Activated CD4-positive, alpha-beta T cell treated with anti-CD3 and anti-CD28 coated beads, Interleukin-2, amount 10 ng/mL, durations not matched to agents 7 days and 5 days (primary cell): Measurements from ENCODE around the gene TSPEAR. TPM values are rescaled to one million over a fixed set of nuclear protein-coding genes. Genes with fewer than 3 reads are reported as not detected.
"Not testable (repeated sequence)": the region's sequence is repeated elsewhere in the genome, so short reads cannot be mapped to it uniquely, and the experiment has no call there.

Source experiments
- CTCF ChIA-PET: fragments of 350-600 bp; sonication (Branson Sonifier 250); formaldehyde crosslinking; loops from one replicate; lab custom pipeline; 2021; ENCODE audit warnings: antibody characterized with exemption; lab: Charles Lee
- POLR2A ChIA-PET: fragments of 350-600 bp; sonication (Branson Sonifier 250); formaldehyde crosslinking; loops from one replicate; lab custom pipeline; 2021; ENCODE audit warnings: antibody characterized with exemption; lab: Charles Lee
- DNase-seq: peaks from one replicate; pipeline ENCODE4 v3.0.0-alpha.2; 2020
- H3K27ac Mint-ChIP-seq: one replicate; pipeline ENCODE4 v1.8.0; 2021; ENCODE audit warnings: mild to moderate bottlenecking, moderate library complexity, mixed read lengths
- H3K27me3 Mint-ChIP-seq: one replicate; pipeline ENCODE4 v1.8.0; 2021; ENCODE audit warnings: mixed read lengths
- H3K36me3 Mint-ChIP-seq: one replicate; pipeline ENCODE4 v1.8.0; 2021; ENCODE audit warnings: low read depth, mixed read lengths
- H3K4me1 Mint-ChIP-seq: one replicate; pipeline ENCODE4 v1.8.0; 2021; ENCODE audit warnings: mixed read lengths
- H3K4me3 Mint-ChIP-seq: one replicate; pipeline ENCODE4 v1.8.0; 2021; ENCODE audit warnings: mild to moderate bottlenecking, moderate library complexity, mixed read lengths
- H3K9me3 Mint-ChIP-seq: one replicate; pipeline ENCODE4 v1.8.0; 2021; ENCODE audit warnings: mixed read lengths
- total RNA-seq, 2 experiments: library from RNA; stranded (reverse); gene quantifications; one replicate each; pipeline ENCODE4 v1.2.3, GENCODE V29; 2021

Gene TSPEAR
- total RNA-seq, 2 experiments from 2014 or later, result not detected

GRCh38 chr21:44568667-44569556 lies 142.5 kb downstream of the TSPEAR start:
- Mint-ChIP-seq H3K4me1 (peaks cover 14% of the 10 kb centered on the region), H3K27ac (peak overlapping the region; percentile 65), H3K4me3 (no peak overlapping the region), H3K27me3 (peaks cover 2% of the 10 kb centered on the region), H3K36me3 (no peaks in the 10 kb centered on the region), H3K9me3 (peaks cover 10% of the 10 kb centered on the region)
- ChIA-PET CTCF (no interaction called here), POLR2A (no interaction called here)
- no peak for DNase-seq

DNA sequence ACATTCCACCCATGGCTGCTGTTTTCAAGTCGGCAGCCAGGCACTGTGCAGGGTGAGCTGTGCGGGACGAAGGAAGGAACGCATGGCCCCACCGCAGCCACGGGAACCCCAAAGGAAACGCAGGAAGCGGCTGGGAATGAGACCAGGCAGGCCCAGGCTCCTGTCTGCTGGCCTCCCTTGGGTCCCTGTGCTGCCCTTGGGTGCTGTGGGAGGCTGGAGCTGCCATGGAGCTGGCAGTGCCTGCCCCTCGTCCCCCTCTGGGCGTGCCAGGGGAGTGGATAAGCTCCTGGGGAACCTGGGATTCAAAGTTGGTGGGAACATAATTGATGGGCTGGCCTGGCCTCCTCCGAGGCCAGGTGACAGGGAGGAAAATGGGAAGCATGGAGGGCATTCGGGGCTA lies 143.1 kb downstream of the TSPEAR start:
- peaks cover 2% of the 10 kb centered on the region for H3K27me3 Mint-ChIP-seq
- CTCF ChIA-PET, result no interaction called here
- peaks cover 2% of the 10 kb centered on the region for H3K36me3 Mint-ChIP-seq
- H3K27ac Mint-ChIP-seq, result no peak overlapping the region
- no peak overlapping the region for H3K4me3 Mint-ChIP-seq
- DNase-seq, result no peak
- POLR2A ChIA-PET, result no interaction called here
- peaks cover 12% of the 10 kb centered on the region for H3K9me3 Mint-ChIP-seq
- H3K4me1 Mint-ChIP-seq, result peaks cover 14% of the 10 kb centered on the region

GRCh38 chr21:44567481-44568171 lies 143.7 kb downstream of the TSPEAR start:
- no peak overlapping the region for H3K4me3 Mint-ChIP-seq
- ChIA-PET POLR2A (no interaction called here), CTCF (no interaction called here)
- DNase-seq, result no peak
- H3K36me3 Mint-ChIP-seq, result peaks cover 2% of the 10 kb centered on the region
- peaks cover 2% of the 10 kb centered on the region for H3K27me3 Mint-ChIP-seq
- H3K4me1 Mint-ChIP-seq, result peaks cover 14% of the 10 kb centered on the region
- H3K27ac Mint-ChIP-seq, result peak overlapping the region; percentile 70
- H3K9me3 Mint-ChIP-seq, result peaks cover 13% of the 10 kb centered on the region

DNA sequence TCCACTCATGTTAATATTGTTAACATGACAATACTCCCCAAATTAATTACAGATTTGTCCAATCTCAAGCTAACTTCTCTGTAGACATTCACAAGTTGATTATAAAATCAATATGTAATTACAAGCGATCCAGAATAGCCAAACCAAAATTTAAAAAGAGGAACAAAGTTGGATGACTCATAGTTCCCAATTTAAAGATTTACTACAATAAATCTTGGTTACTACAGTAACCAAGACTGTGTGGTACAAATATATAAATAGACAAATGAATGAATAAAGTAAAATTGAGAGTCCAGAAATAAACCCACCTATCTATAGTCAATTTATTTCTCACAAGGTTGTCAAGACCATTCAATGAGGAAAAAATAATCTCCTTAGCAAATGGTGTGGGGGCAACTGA lies 145.0 kb downstream of the TSPEAR start:
- DNase-seq, result no peak
- peaks cover 15% of the 10 kb centered on the region for H3K9me3 Mint-ChIP-seq
- H3K4me3 Mint-ChIP-seq, result no peak overlapping the region
- peaks cover 14% of the 10 kb centered on the region for H3K4me1 Mint-ChIP-seq
- peaks cover 2% of the 10 kb centered on the region for H3K36me3 Mint-ChIP-seq
- ChIA-PET CTCF (no interaction called here), POLR2A (no interaction called here)
- H3K27ac Mint-ChIP-seq, result no peak overlapping the region
- H3K27me3 Mint-ChIP-seq, result peaks cover 4% of the 10 kb centered on the region

- H3K4me3 Mint-ChIP-seq, result peak overlapping the region; percentile 28
- CTCF ChIA-PET, result no interaction called here
Measured at GRCh38 chr21:44564886-44565598, 146.3 kb downstream of the TSPEAR start.

DNA sequence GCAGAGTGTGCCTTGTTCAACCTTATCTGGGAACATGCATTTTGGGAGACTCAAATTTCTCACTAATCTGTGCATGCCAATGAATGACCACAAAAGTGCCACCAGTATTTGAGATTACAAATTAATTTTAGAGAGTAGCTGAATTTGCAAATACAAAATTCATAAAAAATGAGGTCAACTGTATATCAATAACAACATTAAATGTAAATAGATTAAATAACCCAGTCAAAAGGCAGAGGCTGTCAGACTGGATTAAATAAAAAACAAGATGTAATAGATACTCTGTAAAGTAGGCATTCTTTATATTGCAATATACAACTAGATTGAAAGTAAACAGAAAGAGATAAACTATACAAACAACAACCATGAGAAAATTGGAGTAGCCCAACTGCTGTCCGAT lies 147.3 kb downstream of the TSPEAR start:
- Mint-ChIP-seq H3K27me3 (peaks cover 12% of the 10 kb centered on the region), H3K27ac (no peak overlapping the region)
- CTCF ChIA-PET, result no interaction called here

More at GRCh38 chr21:44564886-44565598, 146.3 kb downstream of the TSPEAR start:
- Mint-ChIP-seq H3K27ac (peak overlapping the region; percentile 90), H3K4me1 (peaks cover 14% of the 10 kb centered on the region), H3K36me3 (peaks cover 7% of the 10 kb centered on the region), H3K27me3 (peaks cover 12% of the 10 kb centered on the region), H3K9me3 (peaks cover 15% of the 10 kb centered on the region)
- POLR2A ChIA-PET, result no interaction called here
- DNase-seq, result no peak

DNA sequence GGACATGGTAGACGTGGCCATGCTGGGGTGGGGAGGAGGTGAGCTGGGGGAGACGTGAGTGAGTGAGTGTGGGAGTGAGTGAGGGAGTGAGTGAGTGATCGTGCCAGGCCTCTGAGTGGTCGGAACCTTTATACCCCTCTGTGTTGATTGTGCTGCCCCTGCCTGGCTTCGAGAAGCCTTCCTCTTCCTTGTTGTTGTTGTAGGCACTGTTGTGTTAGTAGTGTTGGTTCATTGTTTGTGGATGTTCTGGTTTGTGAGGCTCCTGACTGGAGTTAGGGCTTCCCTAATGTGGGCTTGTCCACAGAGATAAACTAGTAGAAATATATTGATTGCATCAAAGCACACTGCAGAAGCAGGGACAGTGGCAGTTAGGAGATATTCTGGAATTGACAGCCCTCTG lies 152.7 kb downstream of the TSPEAR start, which contains the start of gene KRTAP10-3:
TSS of gene KRTAP10-3 (minus strand) at position 101 of the 400 bp plus-strand sequence. CDS start at position 21, 80 bp downstream.
- Mint-ChIP-seq H3K27me3 (peaks cover 12% of the 10 kb centered on the region), H3K36me3 (peaks cover 7% of the 10 kb centered on the region), H3K9me3 (peaks cover 12% of the 10 kb centered on the region), H3K4me3 (no peak within 1 kb of the TSS), H3K4me1 (no peaks in the 10 kb centered on the region), H3K27ac (no peak within 1 kb of the TSS)
- DNase-seq, result no peak
- ChIA-PET POLR2A (no interaction called here), CTCF (no interaction called here)

More for the DNA sequence above, 147.3 kb downstream of the TSPEAR start:
- no peak for DNase-seq
- H3K9me3 Mint-ChIP-seq, result peaks cover 19% of the 10 kb centered on the region
- no peak overlapping the region for H3K4me3 Mint-ChIP-seq
- POLR2A ChIA-PET, result no interaction called here
- peaks cover 7% of the 10 kb centered on the region for H3K36me3 Mint-ChIP-seq
- peaks cover 14% of the 10 kb centered on the region for H3K4me1 Mint-ChIP-seq

- CTCF ChIA-PET, H3K36me3 Mint-ChIP-seq, H3K27ac Mint-ChIP-seq, H3K4me3 Mint-ChIP-seq, H3K4me1 Mint-ChIP-seq, POLR2A ChIA-PET, DNase-seq: not testable (repeated sequence)
- H3K9me3 Mint-ChIP-seq, result peaks cover 11% of the 10 kb centered on the region
- H3K27me3 Mint-ChIP-seq, result peaks cover 12% of the 10 kb centered on the region
Measured at GRCh38 chr21:44558329-44558675, 153.1 kb downstream of the TSPEAR start.

GRCh38 chr21:44557491-44558328 lies 153.7 kb downstream of the TSPEAR start:
- no peak for DNase-seq
- Mint-ChIP-seq H3K27ac (no peak overlapping the region), H3K4me3 (no peak overlapping the region), H3K4me1 (no peaks in the 10 kb centered on the region), H3K9me3 (peaks cover 11% of the 10 kb centered on the region), H3K36me3 (peaks cover 5% of the 10 kb centered on the region), H3K27me3 (peaks cover 12% of the 10 kb centered on the region)
- POLR2A ChIA-PET, result no interaction called here
- CTCF ChIA-PET, result interaction anchor here (1.2 kb wide), 1 partner anchor 173 kb away, joined by 3 read pairs; no protein-coding TSS in a partner anchor

DNA sequence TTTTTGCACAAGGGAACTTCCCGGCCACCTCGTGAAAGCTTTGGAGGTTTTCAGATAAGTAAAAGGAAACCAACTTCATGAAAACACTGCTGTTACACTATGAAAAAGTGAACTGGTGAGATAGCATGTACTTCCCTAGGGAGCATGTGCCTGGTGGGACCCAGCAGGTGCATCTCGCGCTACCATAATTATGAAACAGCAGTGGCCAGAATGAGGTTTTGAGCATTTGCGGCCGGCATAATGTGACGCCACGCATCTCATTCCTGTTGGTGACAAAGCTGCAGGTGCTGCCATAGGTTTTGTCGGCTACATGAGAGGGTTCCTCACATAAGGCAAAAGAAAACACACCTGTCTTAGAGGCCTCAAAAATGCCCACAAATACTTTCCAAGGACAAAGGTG lies 154.5 kb downstream of the TSPEAR start:
- H3K4me3 Mint-ChIP-seq, result no peak overlapping the region
- peaks cover 7% of the 10 kb centered on the region for H3K9me3 Mint-ChIP-seq
- ChIA-PET CTCF (interaction anchor here (0.7 to 1.2 kb wide), 2 partner anchors 174 to 541 kb away, joined by 3 read pairs; no protein-coding TSS in a partner anchor), POLR2A (no interaction called here)
- peaks cover 5% of the 10 kb centered on the region for H3K36me3 Mint-ChIP-seq
- peaks cover 10% of the 10 kb centered on the region for H3K27me3 Mint-ChIP-seq
- no peak for DNase-seq
- H3K27ac Mint-ChIP-seq, result no peak overlapping the region
- H3K4me1 Mint-ChIP-seq, result no peaks in the 10 kb centered on the region

DNA sequence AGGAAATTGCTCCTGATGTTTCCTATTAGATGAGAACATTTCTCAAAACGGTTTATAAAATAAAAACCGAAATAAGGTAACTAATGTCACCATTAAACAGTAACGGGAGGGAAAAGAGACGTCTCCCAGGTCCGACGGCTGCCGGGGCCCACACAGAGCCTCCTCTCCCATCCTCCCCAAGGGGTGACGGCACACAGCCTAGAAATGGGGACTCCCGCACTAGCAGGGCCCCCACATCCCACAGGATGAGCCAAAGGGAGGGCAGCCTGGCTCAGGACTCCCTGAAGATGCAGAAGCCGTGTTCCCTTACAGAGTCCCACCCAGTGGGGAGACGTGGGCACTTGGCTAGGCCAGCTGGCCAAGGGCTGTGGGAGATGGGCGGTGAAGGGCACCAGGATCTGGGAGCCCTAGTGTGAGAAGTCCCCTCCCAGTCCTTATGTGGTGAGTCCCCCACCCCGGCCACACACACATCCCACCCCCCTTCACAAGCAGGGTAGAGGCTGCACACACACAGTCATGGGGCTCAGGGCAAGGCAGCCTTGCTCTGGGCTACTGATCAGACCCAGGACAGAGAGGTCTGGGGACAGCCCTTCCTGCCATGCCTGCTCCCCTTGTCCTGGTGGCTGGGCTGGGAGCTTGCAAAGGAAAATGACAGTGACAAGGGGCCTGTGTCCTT lies 156.0 kb downstream of the TSPEAR start:
- Mint-ChIP-seq H3K27me3 (peaks cover 3% of the 10 kb centered on the region), H3K36me3 (peaks cover 1% of the 10 kb centered on the region), H3K4me3 (no peak overlapping the region), H3K4me1 (no peaks in the 10 kb centered on the region), H3K9me3 (peaks cover 4% of the 10 kb centered on the region), H3K27ac (no peak overlapping the region)
- no peak for DNase-seq
- POLR2A ChIA-PET, result no interaction called here
- CTCF ChIA-PET, result no interaction called here

DNA sequence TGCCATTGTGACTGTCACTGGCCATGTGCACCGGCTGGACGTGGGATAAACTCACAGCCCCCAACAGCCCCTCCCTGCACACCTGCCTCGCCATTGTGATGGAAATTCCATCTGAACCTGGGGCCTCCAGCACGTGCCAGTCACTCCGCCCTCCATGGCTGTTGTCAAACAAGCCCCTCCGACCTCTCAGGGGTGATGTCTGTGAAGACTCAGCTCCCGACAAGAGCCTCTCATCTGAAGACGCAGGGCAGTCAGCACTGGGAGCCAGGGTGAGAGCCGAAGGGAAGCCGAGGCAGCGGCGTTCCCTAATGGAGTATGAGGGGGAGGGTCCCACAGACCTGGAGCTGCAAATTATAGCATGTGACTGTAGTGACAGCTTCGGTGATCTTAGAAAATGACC lies 158.7 kb downstream of the TSPEAR start:
- Mint-ChIP-seq H3K27me3 (no peaks in the 10 kb centered on the region), H3K9me3 (peaks cover 4% of the 10 kb centered on the region), H3K4me3 (no peak overlapping the region), H3K36me3 (peaks cover 5% of the 10 kb centered on the region), H3K27ac (no peak overlapping the region), H3K4me1 (peaks cover 6% of the 10 kb centered on the region)
- ChIA-PET CTCF (no interaction called here), POLR2A (no interaction called here)
- no peak for DNase-seq
